GM21447 (cell line): ENCODE results near the gene C14orf119.

ENCODE experiments used
- ATAC-seq: cut with Tn5 transposase; IDR thresholded peaks from one replicate; pipeline ENCODE4 v1.9.1; 2021; ENCODE audit not compliant: unreplicated experiment

C14orf119 gene

DNA sequence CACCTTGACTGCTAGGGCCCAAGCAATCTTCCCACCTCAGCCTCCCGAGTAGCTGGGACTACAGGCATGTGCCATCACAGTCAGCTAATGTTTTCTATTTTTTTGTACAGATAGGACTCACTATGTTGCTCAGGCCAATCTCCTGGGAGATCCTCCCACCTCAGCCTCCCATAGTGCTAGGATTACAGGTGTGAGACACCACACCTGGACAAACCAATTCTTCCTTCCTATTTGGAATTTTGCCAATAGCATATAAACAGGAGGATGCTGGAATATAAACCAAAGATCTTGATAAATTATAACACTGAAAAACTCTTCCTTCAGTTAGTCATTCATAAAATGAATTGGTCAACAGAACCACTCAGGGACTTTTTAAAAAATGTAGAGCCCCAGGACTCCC is 8.7 kb upstream of the C14orf119 start:
- no peak for ATAC-seq

DNA sequence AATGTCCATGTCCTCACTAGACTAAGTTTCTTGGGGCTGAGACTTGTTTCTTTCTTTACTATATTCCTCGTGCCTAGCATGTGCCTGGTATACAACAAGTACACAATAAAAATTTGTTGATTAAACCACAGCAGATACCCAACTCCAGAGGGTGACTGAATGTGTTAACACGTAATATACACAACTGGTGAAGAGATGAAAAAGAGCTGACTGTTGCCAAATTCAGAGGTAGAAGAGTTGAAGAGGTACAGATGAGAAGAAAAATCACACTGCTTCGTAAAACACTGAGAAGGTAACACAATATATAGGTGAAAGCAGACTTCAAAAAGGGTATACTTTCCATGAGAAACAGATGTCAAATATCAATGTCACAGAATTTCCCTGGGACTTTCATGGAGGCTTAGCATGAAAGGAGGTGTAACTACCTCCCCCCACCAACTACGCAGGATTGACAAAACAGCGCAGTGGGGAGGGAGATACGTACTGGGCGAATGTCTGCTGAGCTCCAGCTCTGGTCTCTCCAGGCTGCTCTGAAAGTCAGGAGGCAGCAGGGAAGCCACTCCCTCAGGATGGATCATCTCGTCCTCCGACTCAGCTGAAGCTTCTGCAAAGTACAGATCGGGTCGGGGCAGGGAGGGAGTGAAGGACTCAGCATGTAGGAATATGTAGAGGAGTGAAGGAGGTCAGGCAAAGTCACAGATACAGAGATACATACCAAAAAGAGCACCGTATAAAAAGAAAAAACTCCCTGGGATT is 5.6 kb upstream of the C14orf119 start:
- no peak for ATAC-seq

GRCh38 chr14:23090254-23090636 is 5.1 kb upstream of the C14orf119 start:
- no peak for ATAC-seq

DNA sequence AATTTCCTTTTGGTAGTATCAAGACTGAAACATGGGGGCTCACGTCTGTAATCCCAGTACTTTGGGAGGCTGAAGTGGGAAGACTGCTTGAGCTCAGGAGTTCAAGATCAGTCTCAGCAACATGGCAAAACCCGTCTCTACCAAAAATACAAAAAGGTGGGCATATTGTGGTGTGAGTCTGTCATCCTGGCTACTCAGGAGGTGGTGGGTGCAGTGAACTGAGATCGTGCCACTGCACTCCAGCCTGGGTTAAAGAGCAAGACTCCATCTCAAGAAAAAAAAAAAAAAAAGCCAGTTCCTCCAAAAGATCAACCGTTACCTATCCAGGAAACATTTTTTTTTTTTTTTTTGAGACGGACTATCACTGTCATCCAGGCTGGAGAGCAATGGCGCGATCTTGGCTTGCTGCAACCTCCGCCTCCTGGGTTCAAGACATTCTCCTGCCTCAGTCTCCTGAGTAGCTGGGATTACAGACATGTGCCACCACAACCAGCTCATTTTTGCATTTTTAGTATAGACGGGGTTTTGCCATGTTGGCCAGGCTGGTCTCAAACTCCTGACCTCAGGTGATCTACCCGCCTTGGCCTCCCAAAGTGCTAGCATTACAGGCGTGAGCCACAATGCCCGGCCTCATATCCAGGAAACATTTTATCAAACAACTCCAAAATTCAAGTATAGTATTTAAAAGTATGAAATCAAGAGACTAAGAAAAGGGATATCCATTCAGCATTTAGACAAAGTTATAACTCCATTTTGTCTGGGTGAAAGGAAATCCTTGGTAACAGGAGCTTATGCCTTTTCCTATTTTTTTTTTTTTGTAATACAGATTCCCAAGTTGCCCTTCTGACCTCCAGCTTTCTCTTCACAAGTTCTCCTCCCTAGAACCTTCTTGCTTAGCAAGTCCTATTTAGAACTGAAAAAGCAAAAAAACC is 3.7 kb upstream of the C14orf119 start:
- no peak for ATAC-seq

GRCh38 chr14:23093104-23093503 is 2.2 kb upstream of the C14orf119 start:
- no peak for ATAC-seq

DNA sequence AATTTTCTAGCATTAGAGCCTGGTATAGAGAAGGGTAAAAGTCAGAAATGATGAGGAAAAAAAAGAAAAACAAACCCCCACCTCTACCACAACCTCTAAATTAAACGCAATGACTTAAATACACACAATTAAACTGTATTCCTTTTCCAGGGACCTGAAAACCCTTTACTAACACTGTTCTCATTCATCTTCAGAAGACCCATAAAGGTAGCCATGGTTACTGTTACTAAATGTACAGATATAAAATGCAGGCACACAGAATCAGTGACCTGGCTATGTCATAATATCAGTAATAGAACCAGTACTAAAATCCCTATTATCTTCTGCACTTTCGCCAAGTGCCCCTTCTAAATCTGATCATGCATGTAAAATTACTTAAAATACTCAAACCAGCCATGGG is 1.8 kb upstream of the C14orf119 start:
- ATAC-seq, result no peak

DNA sequence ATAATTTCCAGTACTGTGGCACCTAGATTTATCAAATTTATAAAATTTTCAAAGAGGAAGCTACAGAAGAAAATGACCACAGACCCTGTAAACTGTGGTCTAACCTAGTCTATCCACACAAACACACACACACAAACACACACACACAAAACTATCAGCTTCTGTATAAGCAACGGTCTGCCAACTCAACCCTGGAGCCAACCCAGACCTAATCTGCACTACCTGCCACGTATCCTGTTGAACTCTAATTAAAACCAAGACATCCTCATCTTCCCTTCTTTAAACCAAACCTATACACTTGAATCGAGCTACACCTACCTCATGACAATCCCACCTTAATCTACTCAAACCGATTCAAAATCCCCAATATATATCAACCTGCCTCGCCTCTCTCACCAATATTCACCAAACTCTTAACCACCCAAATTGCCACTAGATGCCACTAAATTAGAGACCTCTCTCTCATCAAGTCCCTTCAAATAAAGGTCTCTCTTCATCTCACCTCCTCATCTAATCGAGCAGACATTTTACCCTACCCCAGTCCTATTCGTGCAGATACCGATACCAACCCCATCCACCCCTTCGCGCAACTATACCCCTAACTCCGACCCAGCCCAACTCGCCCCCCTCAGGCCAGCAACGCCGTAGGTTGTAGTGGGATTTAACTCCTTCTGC is 1.2 kb upstream of the C14orf119 start:
- ATAC-seq, result no peak

GRCh38 chr14:23094666-23095195 is 574 bp upstream of the C14orf119 start, which contains the start of gene ACIN1:
TSS of gene ACIN1 (minus strand) at chr14:23095136. CDS start at chr14:23095112, 24 bp downstream.
- ATAC-seq, result peak; percentile 35

- no peak for ATAC-seq
Measured at GRCh38 chr14:23097786-23098185, 2.5 kb downstream of the C14orf119 start.

DNA sequence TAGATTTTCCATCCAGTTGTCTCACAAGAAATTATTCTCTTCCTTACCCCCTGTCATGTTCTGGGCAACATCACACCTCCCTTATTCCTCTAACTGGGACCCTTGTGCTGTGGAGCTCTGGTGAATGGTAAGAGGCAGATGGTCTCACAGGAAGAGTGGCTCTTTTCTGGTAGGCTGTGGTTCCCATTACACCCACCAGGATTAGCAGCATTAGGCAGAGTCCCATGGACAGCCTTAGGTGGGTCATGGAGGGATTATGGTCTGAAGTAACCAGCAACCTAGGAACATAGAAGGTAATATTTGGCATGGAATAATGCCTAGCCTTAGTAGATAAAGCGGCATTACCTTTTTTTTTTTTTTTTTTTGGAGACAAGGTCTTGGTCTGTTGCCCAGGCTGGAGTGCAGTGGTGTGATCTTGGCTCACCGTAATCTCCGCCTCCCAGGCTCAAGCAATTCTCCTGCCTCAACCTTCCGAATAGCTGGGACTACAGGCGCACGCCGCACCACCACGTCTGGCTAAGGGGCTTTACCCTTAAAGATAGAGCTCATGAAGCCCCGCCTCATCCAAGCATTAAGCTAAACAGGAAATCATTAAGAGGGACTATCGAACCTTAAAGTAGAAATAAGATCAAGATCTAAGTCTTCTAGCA is 4.0 kb downstream of the C14orf119 start:
- no peak for ATAC-seq

GRCh38 chr14:23101213-23101970 is 6.1 kb downstream of the C14orf119 start:
- no peak for ATAC-seq

DNA sequence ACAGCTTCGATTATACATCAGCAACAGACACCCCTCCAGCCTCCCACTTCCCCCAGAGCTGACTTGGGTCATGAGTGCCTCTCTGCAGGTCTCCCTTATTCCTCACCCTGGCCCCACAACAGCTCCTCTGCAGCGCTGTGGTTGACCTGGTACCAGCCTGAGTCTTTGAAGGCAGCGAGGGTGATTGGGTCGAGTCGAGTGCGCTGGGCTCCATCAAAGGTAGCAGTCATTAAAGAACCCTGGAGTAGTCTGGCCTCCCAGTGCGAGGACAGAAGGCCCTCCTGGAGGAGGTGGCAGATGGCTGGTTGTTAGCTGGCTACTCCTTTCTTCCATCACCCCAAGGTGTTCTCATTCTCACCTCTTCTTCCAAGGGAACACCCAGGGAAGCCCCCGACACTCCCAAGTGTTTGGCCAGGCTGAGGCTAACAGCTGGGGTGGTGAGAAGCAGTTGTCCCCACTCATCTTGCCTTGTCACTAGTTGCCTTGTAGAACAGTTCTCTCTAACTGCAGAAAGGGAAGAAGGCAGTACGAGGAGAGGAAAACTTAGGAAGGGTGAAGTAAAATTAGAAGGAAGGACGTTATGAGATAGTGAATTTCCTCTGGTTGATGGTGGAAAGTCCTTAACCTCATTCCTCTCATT is 6.8 kb downstream of the C14orf119 start:
- ATAC-seq, result no peak

- no peak for ATAC-seq
Measured at GRCh38 chr14:23102801-23103200, 7.5 kb downstream of the C14orf119 start.

GRCh38 chr14:23103581-23103980 is 8.3 kb downstream of the C14orf119 start:
- no peak for ATAC-seq

DNA sequence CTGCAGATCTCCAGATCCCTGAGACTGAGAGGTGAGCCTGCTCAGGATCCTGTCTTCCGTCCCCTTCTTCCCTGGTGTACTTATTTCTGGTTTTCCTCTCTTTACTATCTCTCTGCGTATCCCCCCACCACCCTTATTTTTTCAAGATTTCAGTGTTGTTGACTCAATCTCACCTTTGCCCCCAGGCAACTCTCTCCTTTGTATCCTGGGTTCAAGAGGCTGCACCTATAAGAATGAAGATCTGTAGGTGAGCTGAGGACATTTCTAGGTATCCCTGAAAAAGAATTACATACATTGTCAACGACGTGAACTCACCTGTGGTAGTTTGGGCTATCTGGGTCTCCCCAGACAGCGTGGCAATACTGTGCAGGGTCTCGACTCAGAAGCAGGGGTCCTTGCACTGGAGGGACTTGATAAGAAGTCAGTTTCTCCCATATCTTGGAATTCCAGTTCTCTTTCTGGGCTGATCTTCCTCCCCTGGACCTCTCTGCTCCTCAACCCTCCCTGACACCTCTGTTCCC is 8.8 kb downstream of the C14orf119 start:
- no peak for ATAC-seq

DNA sequence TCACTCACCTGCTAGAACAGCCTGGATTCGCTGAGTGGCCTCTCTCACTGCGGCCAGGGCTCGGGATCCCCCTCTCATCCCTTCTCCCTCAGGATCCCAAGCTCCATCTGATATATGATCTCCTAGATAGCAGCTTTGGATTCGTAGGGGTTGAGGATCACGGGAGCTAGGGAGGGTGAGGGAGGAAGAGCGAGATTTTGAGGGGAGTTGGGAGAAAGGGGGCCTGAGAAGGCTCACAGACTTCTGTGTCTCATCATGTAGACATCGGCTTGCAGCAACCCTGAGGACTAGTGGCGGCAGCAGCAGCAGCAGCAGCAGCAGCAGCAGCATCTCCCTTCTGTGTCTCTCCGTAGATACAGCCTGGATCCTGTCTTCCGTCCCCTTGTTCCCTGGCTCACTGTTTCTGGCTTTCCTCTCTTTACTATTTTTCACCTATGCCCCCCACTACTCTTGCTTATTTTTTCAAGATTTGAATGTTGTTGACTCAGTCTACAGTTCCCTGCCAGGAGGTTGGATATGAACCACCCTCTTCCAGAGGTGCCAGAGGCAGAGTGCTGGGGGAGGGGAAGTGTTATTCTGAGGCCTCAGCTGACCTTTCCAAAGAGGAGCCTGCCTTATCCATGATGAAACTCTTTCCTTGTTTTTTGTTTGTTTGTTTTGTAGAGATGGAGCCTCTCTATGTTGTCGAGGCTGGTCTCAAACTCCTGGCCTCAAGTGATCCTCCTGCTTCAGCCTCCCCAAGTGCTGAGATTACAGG is 9.5 kb downstream of the C14orf119 start, which contains the start of gene CIROP:
Gene CIROP, minus strand, starts transcription at position 399 of the 757 bp plus-strand sequence. Its CDS starts 69 bp downstream, at position 330.
- ATAC-seq, result no peak

- ATAC-seq, result no peak
Measured at GRCh38 chr14:23105348-23105824, 10.1 kb downstream of the C14orf119 start.

- no peak for ATAC-seq
Measured at GRCh38 chr14:23106747-23107045, 11.4 kb downstream of the C14orf119 start.
